ENCODE measurements around the gene IGFALS.

Gene IGFALS

GRCh38 chr16:1747934-1748333 lies 45.6 kb downstream of the IGFALS start:
- peaks cover 88% of the 10 kb centered on the region for H3K36me3 ChIP-seq (ENCODE audit: insufficient read depth, low read length)
- H2AFZ ChIP-seq (ENCODE audit: low read depth, low read length) = no peak overlapping the region
- H3K9me3 ChIP-seq (ENCODE audit: insufficient read depth, low read length, severe bottlenecking) = no peaks in the 10 kb centered on the region
- H4K20me1 ChIP-seq (ENCODE audit: insufficient read depth, low read length) = peaks cover 4% of the 10 kb centered on the region; the same call in 1 of the 2 replicates
- no peak overlapping the region for H3K4me2 ChIP-seq (ENCODE audit: insufficient read depth, low read length)
- no peak for TF ChIP-seq CTCF (IDR thresholded peaks at IDR 0.05; ENCODE audit: borderline replicate concordance, extremely low read depth, low read length, poor library complexity, severe bottlenecking)
- no peak for TF ChIP-seq EZH2 (IDR thresholded peaks at IDR 0.05; ENCODE audit: borderline replicate concordance, low read depth, low read length, severe bottlenecking)
- H3K27me3 ChIP-seq (ENCODE audit: insufficient read depth, low read length, poor library complexity) = no peaks in the 10 kb centered on the region
- H3K9ac ChIP-seq (ENCODE audit: low read depth, low read length) = no peak overlapping the region
- no peak overlapping the region for H3K4me3 ChIP-seq (ENCODE audit: low read depth in 1 of 2, low read length in 2 of 2)
- no peak for DNase-seq
- H3K79me2 ChIP-seq (ENCODE audit: insufficient read depth, low read length) = no peaks in the 10 kb centered on the region
- no peak overlapping the region for H3K27ac ChIP-seq (ENCODE audit: low read length)
- no peak for ATAC-seq (ENCODE audit: insufficient read depth, low read depth)
- H3K4me1 ChIP-seq (ENCODE audit: insufficient read depth, low read length) = no peaks in the 10 kb centered on the region

- no peak for TF ChIP-seq CTCF (IDR thresholded peaks at IDR 0.05; ENCODE audit: borderline replicate concordance, extremely low read depth, low read length, poor library complexity, severe bottlenecking)
- no peak for TF ChIP-seq EZH2 (IDR thresholded peaks at IDR 0.05; ENCODE audit: borderline replicate concordance, low read depth, low read length, severe bottlenecking)
- peaks cover 10% of the 10 kb centered on the region for H4K20me1 ChIP-seq (ENCODE audit: insufficient read depth, low read length)
Observed at GRCh38 chr16:1746693-1747195, 46.8 kb downstream of the IGFALS start.

GRCh38 chr16:1745900-1746692 lies 47.4 kb downstream of the IGFALS start:
- Histone ChIP-seq H4K20me1 (ENCODE audit: insufficient read depth, low read length) (peaks cover 14% of the 10 kb centered on the region), H3K4me2 (ENCODE audit: insufficient read depth, low read length) (no peak overlapping the region), H3K79me2 (ENCODE audit: insufficient read depth, low read length) (no peaks in the 10 kb centered on the region), H3K4me3 (ENCODE audit: low read depth in 1 of 2, low read length in 2 of 2) (no peak overlapping the region), H3K9ac (ENCODE audit: low read depth, low read length) (no peak overlapping the region), H3K27me3 (ENCODE audit: insufficient read depth, low read length, poor library complexity) (no peaks in the 10 kb centered on the region), H2AFZ (ENCODE audit: low read depth, low read length) (no peak overlapping the region), H3K9me3 (ENCODE audit: insufficient read depth, low read length, severe bottlenecking) (no peaks in the 10 kb centered on the region), H3K4me1 (ENCODE audit: insufficient read depth, low read length) (no peaks in the 10 kb centered on the region), H3K36me3 (ENCODE audit: insufficient read depth, low read length) (peaks cover 76% of the 10 kb centered on the region), H3K27ac (ENCODE audit: low read length) (no peak overlapping the region)
- TF ChIP-seq EZH2 (IDR thresholded peaks at IDR 0.05; ENCODE audit: borderline replicate concordance, low read depth, low read length, severe bottlenecking) = no peak
- no peak for TF ChIP-seq CTCF (IDR thresholded peaks at IDR 0.05; ENCODE audit: borderline replicate concordance, extremely low read depth, low read length, poor library complexity, severe bottlenecking)
- DNase-seq (no peak), ATAC-seq (ENCODE audit: insufficient read depth, low read depth) (no peak)

More at GRCh38 chr16:1746693-1747195, 46.8 kb downstream of the IGFALS start:
- no peak overlapping the region for H3K9ac ChIP-seq (ENCODE audit: low read depth, low read length)
- H3K27ac ChIP-seq (ENCODE audit: low read length) = no peak overlapping the region
- ATAC-seq (ENCODE audit: insufficient read depth, low read depth) = no peak
- DNase-seq = no peak
- peaks cover 78% of the 10 kb centered on the region for H3K36me3 ChIP-seq (ENCODE audit: insufficient read depth, low read length)
- no peak overlapping the region for H3K4me2 ChIP-seq (ENCODE audit: insufficient read depth, low read length)
- H3K79me2 ChIP-seq (ENCODE audit: insufficient read depth, low read length) = no peaks in the 10 kb centered on the region
- H3K4me3 ChIP-seq (ENCODE audit: low read depth in 1 of 2, low read length in 2 of 2) = no peak overlapping the region
- H2AFZ ChIP-seq (ENCODE audit: low read depth, low read length) = no peak overlapping the region
- no peaks in the 10 kb centered on the region for H3K9me3 ChIP-seq (ENCODE audit: insufficient read depth, low read length, severe bottlenecking)
- no peaks in the 10 kb centered on the region for H3K4me1 ChIP-seq (ENCODE audit: insufficient read depth, low read length)
- no peaks in the 10 kb centered on the region for H3K27me3 ChIP-seq (ENCODE audit: insufficient read depth, low read length, poor library complexity)
